HG03280 (cell line): ENCODE results near the gene SOAT2.
"Not testable (repeated sequence)": the region's sequence is repeated elsewhere in the genome, so short reads cannot be mapped to it uniquely, and the experiment has no call there.

Source experiments
- ATAC-seq: cut with Tn5 transposase; IDR thresholded peaks from one replicate; pipeline ENCODE4 v1.9.1; 2021; ENCODE audit warnings: mild to moderate bottlenecking, moderate library complexity; ENCODE audit not compliant: unreplicated experiment

Gene SOAT2

DNA sequence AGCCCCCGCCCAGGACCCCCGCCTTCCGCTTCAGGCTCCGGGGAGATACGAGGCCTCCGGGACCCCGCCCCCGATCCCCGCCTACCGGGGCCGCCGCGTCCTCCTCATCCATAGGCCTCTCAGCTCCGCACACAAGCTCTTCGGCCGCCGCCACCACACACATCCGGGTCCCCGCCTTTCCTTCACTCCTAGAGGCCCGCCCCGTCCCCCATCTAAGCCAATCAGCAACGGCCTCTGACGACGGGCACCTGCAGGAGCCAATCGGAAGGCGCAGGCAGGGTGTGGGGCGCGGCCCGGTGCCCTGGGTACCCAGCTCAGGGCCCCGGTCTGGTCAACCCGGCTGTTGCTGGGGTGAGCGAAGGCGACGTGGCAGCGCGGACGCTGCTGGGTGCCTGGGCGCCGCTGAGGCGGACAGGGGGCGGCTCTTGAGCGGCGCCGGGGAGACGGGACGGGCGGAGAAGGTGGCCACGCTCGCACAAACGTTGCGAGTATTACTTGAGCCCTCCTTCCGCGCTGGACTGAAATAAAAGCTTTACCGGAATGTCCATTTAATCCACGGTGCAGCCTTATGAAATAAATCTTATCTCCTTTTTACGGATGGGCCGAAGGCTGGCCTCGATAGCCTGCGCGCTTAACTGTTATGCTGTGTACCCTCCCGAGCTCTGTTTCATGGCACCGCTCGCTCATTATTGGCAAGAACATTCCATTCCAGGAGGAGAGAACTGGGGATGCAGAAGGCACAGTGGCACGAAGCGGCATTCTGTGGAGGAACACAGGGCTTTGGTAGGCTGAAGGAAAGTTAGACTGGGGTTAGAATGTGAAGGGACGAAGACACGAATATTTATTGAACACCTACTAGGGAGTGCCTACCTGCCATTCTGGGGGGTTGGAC, 23.8 kb upstream of the SOAT2 start, which contains the start of gene SPRYD3:
TSS of gene SPRYD3 (minus strand) at position 165 of the 892 bp plus-strand sequence. CDS start at position 108, 57 bp downstream.
- peak; percentile 99 for ATAC-seq

DNA sequence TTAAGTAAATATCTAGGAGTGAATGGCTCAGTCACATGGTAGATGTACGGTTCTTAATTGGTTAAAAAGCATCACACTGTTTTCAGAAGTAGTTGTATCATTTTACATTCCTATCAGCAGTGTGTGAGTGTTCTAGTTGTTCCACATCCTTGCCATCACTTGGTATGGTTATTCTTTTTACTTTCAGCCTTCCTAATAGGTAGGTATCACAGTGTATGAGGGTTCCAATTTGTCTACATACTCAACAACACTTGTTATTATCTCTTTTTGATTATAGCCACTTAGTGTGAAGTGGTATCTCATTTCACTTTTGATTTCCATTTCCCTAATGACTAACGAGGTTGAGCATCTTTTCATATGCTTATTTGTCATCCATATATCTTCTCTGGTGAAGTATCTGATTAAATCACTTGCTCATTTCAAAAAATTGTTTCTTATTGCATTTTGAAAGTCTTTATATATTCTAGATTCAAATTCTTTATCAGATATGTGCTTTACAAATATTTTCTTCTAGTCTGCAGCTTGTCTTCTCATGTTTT, 20.6 kb upstream of the SOAT2 start:
- no peak for ATAC-seq

- no peak for ATAC-seq
Measured at GRCh38 chr12:53086361-53086760, 16.9 kb upstream of the SOAT2 start.

GRCh38 chr12:53090105-53090504, 13.2 kb upstream of the SOAT2 start:
- no peak for ATAC-seq

GRCh38 chr12:53090554-53090953, 12.7 kb upstream of the SOAT2 start:
- ATAC-seq = no peak

DNA sequence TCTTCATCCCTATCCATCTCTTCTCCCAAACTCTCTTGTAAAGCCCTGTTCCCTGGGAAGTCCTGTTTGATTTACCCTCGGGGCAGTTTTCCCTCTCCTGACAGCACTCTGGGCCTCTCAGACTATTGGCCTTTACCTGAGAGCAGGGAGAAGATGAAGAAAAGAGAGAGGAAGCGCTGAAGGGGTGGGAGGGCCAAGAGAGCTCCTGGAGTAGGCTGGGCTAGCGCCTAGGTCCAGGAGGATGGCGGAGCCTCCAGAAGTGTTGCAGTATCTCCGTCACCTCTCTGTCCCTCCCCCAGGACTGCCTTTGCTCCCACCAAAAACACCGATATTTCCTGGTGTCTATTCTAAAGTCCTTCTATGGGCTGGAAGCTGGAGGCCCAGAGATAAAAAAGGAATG, 11.5 kb upstream of the SOAT2 start:
- no peak for ATAC-seq

- ATAC-seq = no peak
Measured at GRCh38 chr12:53093777-53094393, 9.4 kb upstream of the SOAT2 start.

GRCh38 chr12:53094394-53094787, 8.9 kb upstream of the SOAT2 start:
- ATAC-seq = no peak

- ATAC-seq = not testable (repeated sequence)
Measured at GRCh38 chr12:53094796-53095595, 8.3 kb upstream of the SOAT2 start.

GRCh38 chr12:53095596-53095895, 7.7 kb upstream of the SOAT2 start:
- not testable (repeated sequence) for ATAC-seq

DNA sequence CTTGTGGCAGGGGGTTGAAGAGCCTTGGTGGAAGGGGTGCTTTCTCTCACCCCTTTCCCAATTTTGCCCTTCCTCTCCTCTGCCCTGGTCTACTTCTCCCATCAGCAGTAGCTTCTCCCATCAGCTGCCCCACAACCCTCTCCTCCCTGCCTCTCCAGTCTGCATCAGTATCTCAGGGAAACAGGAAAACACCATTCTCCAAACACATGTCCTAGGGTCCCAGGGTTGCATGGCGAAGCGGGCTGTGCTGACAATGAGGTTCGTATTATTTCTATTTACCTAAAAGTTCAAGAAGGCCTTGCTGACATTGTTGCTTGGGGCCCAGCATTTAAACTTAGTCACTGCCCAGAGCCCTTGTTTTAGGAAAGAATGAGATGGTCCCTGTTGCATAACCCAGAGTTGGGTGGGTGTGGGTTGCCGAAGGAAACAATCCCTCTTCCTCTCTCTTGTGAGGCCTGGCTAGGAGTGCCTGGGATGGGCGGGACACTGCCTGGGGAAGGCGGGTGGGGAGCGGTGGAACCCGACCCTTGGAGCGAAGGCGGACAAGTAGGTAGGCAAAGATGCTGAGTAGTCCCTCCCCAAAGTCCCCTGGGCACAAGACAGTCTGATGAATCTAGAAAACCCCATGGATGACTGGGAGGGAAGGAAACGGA, 7.1 kb upstream of the SOAT2 start:
- ATAC-seq = no peak

- ATAC-seq = no peak
Measured at GRCh38 chr12:53096759-53097158, 6.5 kb upstream of the SOAT2 start.

DNA sequence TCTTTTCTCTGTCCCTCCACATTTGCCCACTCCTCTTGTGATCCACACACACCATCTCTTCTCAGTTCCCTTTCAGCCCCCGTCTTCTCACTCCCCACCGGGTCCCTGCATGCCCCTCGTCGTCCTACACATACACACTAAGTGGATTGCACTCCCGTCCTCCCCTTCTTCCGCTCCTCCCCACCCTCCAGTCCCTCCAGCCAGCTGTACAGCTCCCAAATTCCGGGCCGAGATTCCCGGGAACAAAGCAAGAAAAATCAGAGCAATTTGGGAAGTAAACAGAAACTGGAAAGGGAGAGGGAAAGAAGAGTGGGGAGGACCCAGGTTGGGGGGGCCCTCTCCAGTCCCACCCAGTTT, 6.1 kb upstream of the SOAT2 start:
- ATAC-seq = no peak

- no peak for ATAC-seq
Measured at GRCh38 chr12:53097564-53098353, 5.5 kb upstream of the SOAT2 start, which contains the start of gene IGFBP6. IGFBP6 (plus strand) TSS chr12:53097667; CDS start chr12:53097718, 51 bp downstream.

- no peak for ATAC-seq
Measured at GRCh38 chr12:53098354-53098981, 4.8 kb upstream of the SOAT2 start.

GRCh38 chr12:53099071-53099882, 4.0 kb upstream of the SOAT2 start:
- ATAC-seq = no peak

DNA sequence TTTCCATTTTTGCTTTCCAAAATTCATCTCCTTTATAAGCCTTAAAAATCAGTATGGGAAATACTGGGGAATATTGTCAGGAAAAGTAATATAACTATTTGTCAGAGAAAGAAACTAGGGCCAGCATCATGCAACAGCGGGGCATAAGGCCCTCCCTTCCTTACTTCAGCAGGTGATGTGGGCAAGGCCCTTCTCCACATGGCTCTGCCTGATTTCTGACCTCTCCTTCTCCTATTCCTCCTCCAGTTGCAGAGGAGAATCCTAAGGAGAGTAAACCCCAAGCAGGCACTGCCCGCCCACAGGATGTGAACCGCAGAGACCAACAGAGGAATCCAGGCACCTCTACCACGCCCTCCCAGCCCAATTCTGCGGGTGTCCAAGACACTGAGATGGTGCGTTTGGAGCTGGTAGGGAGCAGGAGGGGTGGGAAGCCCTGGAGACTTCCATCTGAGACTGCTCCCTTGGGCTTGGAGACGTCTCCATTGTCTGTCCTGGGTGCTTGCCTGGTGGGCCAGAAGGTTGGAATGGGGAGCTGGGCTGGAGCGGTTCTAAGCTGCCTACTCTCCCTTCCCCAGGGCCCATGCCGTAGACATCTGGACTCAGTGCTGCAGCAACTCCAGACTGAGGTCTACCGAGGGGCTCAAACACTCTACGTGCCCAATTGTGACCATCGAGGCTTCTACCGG, 2.7 kb upstream of the SOAT2 start:
- ATAC-seq = no peak

DNA sequence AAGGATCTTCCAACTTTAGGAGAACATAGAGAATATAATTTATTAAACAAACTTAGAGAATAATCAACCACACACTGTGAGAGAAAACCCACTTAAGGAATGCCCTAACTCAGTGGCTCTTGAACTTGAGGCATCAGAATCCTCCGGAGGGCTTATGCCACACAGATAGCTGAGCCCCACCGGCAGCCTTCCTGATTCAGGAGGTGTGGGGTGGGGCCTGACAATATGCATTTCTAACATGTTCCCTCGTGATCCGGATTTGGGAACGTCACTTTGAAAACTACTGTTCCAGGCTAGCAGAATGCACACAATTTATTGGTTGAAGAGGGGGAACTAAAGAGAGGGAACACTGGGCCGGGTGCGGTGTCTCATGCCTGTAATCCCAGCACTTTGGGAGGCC, 2.0 kb upstream of the SOAT2 start:
- no peak for ATAC-seq
